ENCODE results near the gene ASB9. TPM values are rescaled to one million over a fixed set of nuclear protein-coding genes. Genes with fewer than 3 reads are reported as not detected.
A peak's percentile ranks its signal among the peaks of the same experiment; 100 is the strongest.
"Not testable (repeated sequence)": the region's sequence is repeated elsewhere in the genome, so short reads cannot be mapped to it uniquely, and the experiment has no call there.

The ASB9 gene
- total and polyA plus RNA-seq, 2 donors (not counting 1 experiment from before 2014, with no cell fraction given): 1.2 TPM; not detected in 1

GRCh38 chrX:15200871-15201270 lies 69.0 kb downstream of the ASB9 start:
- Histone ChIP-seq H4K20me1 (ENCODE audit: control insufficient read depth, extremely low read depth, insufficient read depth, low read length) (no peaks in the 10 kb centered on the region), H3K79me2 (ENCODE audit: control insufficient read depth, insufficient read depth, low read length) (no peaks in the 10 kb centered on the region), H3K27me3 (ENCODE audit: control insufficient read depth, insufficient read depth, low read length) (no peaks in the 10 kb centered on the region), H3K9ac (ENCODE audit: insufficient read depth, low read length) (no peak overlapping the region), H3K4me2 (ENCODE audit: extremely low read depth, insufficient read depth, low read length) (no peak overlapping the region), H3K36me3 (ENCODE audit: control insufficient read depth, insufficient read depth, low read length) (no peaks in the 10 kb centered on the region), H3K4me1 (ENCODE audit: control insufficient read depth, extremely low read depth, insufficient read depth, low read length) (no peaks in the 10 kb centered on the region), H3K4me3 (replicated peaks in 1 of 4; ENCODE audit: control extremely low read depth in 1 of 4, insufficient read depth in 1 of 4, low read depth in 3 of 4, low read length in 4 of 4) (no peak overlapping the region), H3K9me3 (ENCODE audit: control insufficient read depth, insufficient read depth, low read depth, low read length) (no peaks in the 10 kb centered on the region), H2AFZ (ENCODE audit: low read length) (no peak overlapping the region), H3K27ac (ENCODE audit: insufficient read depth, low read length) (no peak overlapping the region)
- TF ChIP-seq CTCF (conservative IDR thresholded peaks at IDR 0.05 in 1 of 2, IDR thresholded peaks at IDR 0.05 in 1 of 2; ENCODE audit: low read depth in 1 of 2, low read length in 2 of 2): no peak
- TF ChIP-seq EZH2 (IDR thresholded peaks at IDR 0.05; ENCODE audit: low read length, missing control alignments): no peak
- DNase-seq (ENCODE audit: low read depth in 2 of 2): no peak

GRCh38 chrX:15198608-15199202 lies 71.2 kb downstream of the ASB9 start:
- DNase-seq (ENCODE audit: low read depth in 2 of 2); H3K27ac ChIP-seq (ENCODE audit: insufficient read depth, low read length): not testable (repeated sequence)

GRCh38 chrX:15194146-15194545 lies 75.7 kb downstream of the ASB9 start:
- Histone ChIP-seq H4K20me1 (ENCODE audit: control insufficient read depth, extremely low read depth, insufficient read depth, low read length) (no peaks in the 10 kb centered on the region), H3K27me3 (ENCODE audit: control insufficient read depth, insufficient read depth, low read length) (no peaks in the 10 kb centered on the region), H3K4me2 (ENCODE audit: extremely low read depth, insufficient read depth, low read length) (no peak overlapping the region), H3K4me3 (replicated peaks in 1 of 4; ENCODE audit: control extremely low read depth in 1 of 4, insufficient read depth in 1 of 4, low read depth in 3 of 4, low read length in 4 of 4) (no peak overlapping the region), H3K9me3 (ENCODE audit: control insufficient read depth, insufficient read depth, low read depth, low read length) (no peaks in the 10 kb centered on the region), H3K36me3 (ENCODE audit: control insufficient read depth, insufficient read depth, low read length) (no peaks in the 10 kb centered on the region), H3K79me2 (ENCODE audit: control insufficient read depth, insufficient read depth, low read length) (no peaks in the 10 kb centered on the region), H3K9ac (ENCODE audit: insufficient read depth, low read length) (no peak overlapping the region), H3K27ac (ENCODE audit: insufficient read depth, low read length) (no peak overlapping the region), H2AFZ (ENCODE audit: low read length) (no peak overlapping the region), H3K4me1 (ENCODE audit: control insufficient read depth, extremely low read depth, insufficient read depth, low read length) (no peaks in the 10 kb centered on the region)
- peak in 1 of 2 donors; percentile 13 for DNase-seq (ENCODE audit: low read depth in 2 of 2)
- TF ChIP-seq EZH2 (IDR thresholded peaks at IDR 0.05; ENCODE audit: low read length, missing control alignments): no peak
- no peak for TF ChIP-seq CTCF (conservative IDR thresholded peaks at IDR 0.05 in 1 of 2, IDR thresholded peaks at IDR 0.05 in 1 of 2; ENCODE audit: low read depth in 1 of 2, low read length in 2 of 2)

More at GRCh38 chrX:15198608-15199202, 71.2 kb downstream of the ASB9 start:
- not testable (repeated sequence) for H3K9ac ChIP-seq (ENCODE audit: insufficient read depth, low read length); H3K27me3 ChIP-seq (ENCODE audit: control insufficient read depth, insufficient read depth, low read length); H3K4me1 ChIP-seq (ENCODE audit: control insufficient read depth, extremely low read depth, insufficient read depth, low read length); H3K36me3 ChIP-seq (ENCODE audit: control insufficient read depth, insufficient read depth, low read length); H3K79me2 ChIP-seq (ENCODE audit: control insufficient read depth, insufficient read depth, low read length); H3K9me3 ChIP-seq (ENCODE audit: control insufficient read depth, insufficient read depth, low read depth, low read length); H4K20me1 ChIP-seq (ENCODE audit: control insufficient read depth, extremely low read depth, insufficient read depth, low read length); H3K4me2 ChIP-seq (ENCODE audit: extremely low read depth, insufficient read depth, low read length); H3K4me3 ChIP-seq (replicated peaks in 1 of 4; ENCODE audit: control extremely low read depth in 1 of 4, insufficient read depth in 1 of 4, low read depth in 3 of 4, low read length in 4 of 4); H2AFZ ChIP-seq (ENCODE audit: low read length)

Other genes with a start within 250 kb of the ASB9 start
- not detected in 2 replicates for gene ASB11, start 45.6 kb upstream of the ASB9 start, total RNA-seq
- not detected in 2 replicates for gene ASB11, start 45.6 kb upstream of the ASB9 start, polyA plus RNA-seq
- 4.8 and 4.9 TPM in 2 replicates for gene PIGA, start 65.4 kb upstream of the ASB9 start, total RNA-seq
- gene PIGA, start 65.4 kb upstream of the ASB9 start, polyA plus RNA-seq: 5.0 and 6.9 TPM in 2 replicates
- gene VEGFD, start 114.3 kb upstream of the ASB9 start, total RNA-seq: 2.0 and 2.1 TPM in 2 replicates
- gene VEGFD, start 114.3 kb upstream of the ASB9 start, polyA plus RNA-seq: 5.3 and 7.9 TPM in 2 replicates
- gene PIR, start 223.2 kb upstream of the ASB9 start, total RNA-seq: 17.0 and 21.3 TPM in 2 replicates
- gene PIR, start 223.2 kb upstream of the ASB9 start, polyA plus RNA-seq: 15.9 and 19.9 TPM in 2 replicates
- gene BMX, start 230.7 kb upstream of the ASB9 start, total RNA-seq: not detected in 2 replicates
- not detected in 2 replicates for gene BMX, start 230.7 kb upstream of the ASB9 start, polyA plus RNA-seq

Data from fibroblast of lung (primary cell).